Activated CD4-positive, alpha-beta T cell treated with anti-CD3 and anti-CD28 coated beads for 36 hours (primary cell): Measurements from ENCODE around the gene UNC79. TPM values are rescaled to one million over a fixed set of nuclear protein-coding genes. Genes with fewer than 3 reads are reported as not detected.

Experiments used
- ATAC-seq: fragments of 200-7000 bp; cut with Tn5 transposase; one replicate; pipeline ENCODE4 v1.10.0; 2021; ENCODE audit warnings: mild to moderate bottlenecking, moderate library complexity
- CTCF ChIA-PET: fragments of 350-600 bp; sonication (Branson Sonifier 250); formaldehyde crosslinking; loops from one replicate; lab custom pipeline; 2021; ENCODE audit warnings: antibody characterized with exemption; lab: Charles Lee
- POLR2A ChIA-PET: fragments of 350-600 bp; sonication (Branson Sonifier 250); formaldehyde crosslinking; loops from one replicate; lab custom pipeline; 2021; ENCODE audit warnings: antibody characterized with exemption, inconsistent platforms; lab: Charles Lee
- DNase-seq: peaks from one replicate; pipeline ENCODE4 v3.0.0-alpha.2; 2020
- H3K27ac Mint-ChIP-seq: one replicate; pipeline ENCODE4 v1.8.0; 2021; ENCODE audit warnings: mixed read lengths
- H3K27me3 Mint-ChIP-seq: one replicate; pipeline ENCODE4 v1.8.0; 2021; ENCODE audit warnings: mixed read lengths
- H3K36me3 Mint-ChIP-seq: one replicate; pipeline ENCODE4 v1.8.0; 2021; ENCODE audit warnings: low read depth, mixed read lengths
- H3K4me1 Mint-ChIP-seq: one replicate; pipeline ENCODE4 v1.8.0; 2021; ENCODE audit warnings: mixed read lengths
- H3K4me3 Mint-ChIP-seq: one replicate; pipeline ENCODE4 v1.8.0; 2021; ENCODE audit warnings: mild to moderate bottlenecking, moderate library complexity, mixed read lengths
- H3K9me3 Mint-ChIP-seq: one replicate; pipeline ENCODE4 v1.8.0; 2021; ENCODE audit warnings: low read depth, mixed read lengths
- intact Hi-C, 2 experiments: fragments of 100-400 bp; cut with DNase I in 1 of 2; cut with micrococcal nuclease in 1 of 2; formaldehyde crosslinking; loops; one replicate each; pipeline versions ENCODE4 v1.14.2 to v1.15.1; 2022 to 2024; cut with DNase I, micrococcal nuclease
- total RNA-seq, 2 experiments: library from RNA; stranded (reverse); gene quantifications; one replicate each; pipeline ENCODE4 v1.2.3, GENCODE V29; 2021

UNC79 gene
- total RNA-seq, 2 experiments from 2014 or later: 0.02 TPM; not detected in 1

GRCh38 chr14:93720076-93720815, 289.5 kb downstream of the UNC79 start:
- ATAC-seq (no peak), DNase-seq (no peak)
- POLR2A ChIA-PET: no interaction called here
- H3K9me3 Mint-ChIP-seq: peaks cover 2% of the 10 kb centered on the region
- no peaks in the 10 kb centered on the region for H3K27me3 Mint-ChIP-seq
- no peak overlapping the region for H3K27ac Mint-ChIP-seq
- CTCF ChIA-PET: no interaction called here
- H3K4me1 Mint-ChIP-seq: no peaks in the 10 kb centered on the region
- H3K36me3 Mint-ChIP-seq: no peaks in the 10 kb centered on the region
- intact Hi-C loops: no loop called here
- H3K4me3 Mint-ChIP-seq: no peak overlapping the region

GRCh38 chr14:93720981-93721483, 290.3 kb downstream of the UNC79 start:
- intact Hi-C loops: no loop called here
- no peak for DNase-seq
- Mint-ChIP-seq H3K27me3 (no peaks in the 10 kb centered on the region), H3K9me3 (peaks cover 2% of the 10 kb centered on the region), H3K4me1 (no peaks in the 10 kb centered on the region), H3K36me3 (no peaks in the 10 kb centered on the region), H3K27ac (no peak overlapping the region), H3K4me3 (no peak overlapping the region)
- ChIA-PET CTCF (no interaction called here), POLR2A (no interaction called here)
- ATAC-seq: no peak

- POLR2A ChIA-PET: no interaction called here
- Mint-ChIP-seq H3K4me3 (no peak overlapping the region), H3K36me3 (no peaks in the 10 kb centered on the region), H3K4me1 (no peaks in the 10 kb centered on the region), H3K9me3 (peaks cover 2% of the 10 kb centered on the region), H3K27me3 (no peaks in the 10 kb centered on the region), H3K27ac (no peak overlapping the region)
- DNase-seq (no peak), ATAC-seq (no peak)
- CTCF ChIA-PET: no interaction called here
- intact Hi-C loops: no loop called here
Observed at GRCh38 chr14:93723001-93723400, 292.3 kb downstream of the UNC79 start.

GRCh38 chr14:93725002-93725582, 294.4 kb downstream of the UNC79 start:
- Mint-ChIP-seq H3K27ac (no peak overlapping the region), H3K36me3 (no peaks in the 10 kb centered on the region), H3K4me1 (no peaks in the 10 kb centered on the region), H3K27me3 (no peaks in the 10 kb centered on the region), H3K9me3 (peaks cover 2% of the 10 kb centered on the region), H3K4me3 (no peak overlapping the region)
- ATAC-seq (no peak), DNase-seq (no peak)
- intact Hi-C loops: no loop called here
- ChIA-PET CTCF (interaction anchor here (1.2 kb wide), 1 partner anchor 13 kb away, joined by 3 read pairs; no protein-coding TSS in a partner anchor), POLR2A (no interaction called here)

GRCh38 chr14:93725993-93726392, 295.3 kb downstream of the UNC79 start:
- no peaks in the 10 kb centered on the region for H3K4me1 Mint-ChIP-seq
- ATAC-seq (no peak), DNase-seq (no peak)
- H3K36me3 Mint-ChIP-seq: no peaks in the 10 kb centered on the region
- peaks cover 2% of the 10 kb centered on the region for H3K9me3 Mint-ChIP-seq
- no peak overlapping the region for H3K4me3 Mint-ChIP-seq
- ChIA-PET CTCF (no interaction called here), POLR2A (no interaction called here)
- intact Hi-C loops: no loop called here
- H3K27me3 Mint-ChIP-seq: peaks cover 2% of the 10 kb centered on the region
- no peak overlapping the region for H3K27ac Mint-ChIP-seq

- ATAC-seq (no peak), DNase-seq (no peak)
- no peaks in the 10 kb centered on the region for H3K4me1 Mint-ChIP-seq
- no peak overlapping the region for H3K27ac Mint-ChIP-seq
- no peak overlapping the region for H3K4me3 Mint-ChIP-seq
- H3K9me3 Mint-ChIP-seq: no peaks in the 10 kb centered on the region
- ChIA-PET POLR2A (no interaction called here), CTCF (interaction anchor here (0.6 kb wide), 1 partner anchor 14 kb away, joined by 3 read pairs; no protein-coding TSS in a partner anchor)
- intact Hi-C loops: no loop called here
- no peaks in the 10 kb centered on the region for H3K36me3 Mint-ChIP-seq
- peaks cover 2% of the 10 kb centered on the region for H3K27me3 Mint-ChIP-seq
Observed at GRCh38 chr14:93727039-93727740, 296.5 kb downstream of the UNC79 start.

- H3K27me3 Mint-ChIP-seq: peaks cover 2% of the 10 kb centered on the region
- H3K27ac Mint-ChIP-seq: no peak overlapping the region
- no peaks in the 10 kb centered on the region for H3K36me3 Mint-ChIP-seq
- no peaks in the 10 kb centered on the region for H3K4me1 Mint-ChIP-seq
- ChIA-PET CTCF (no interaction called here), POLR2A (no interaction called here)
- DNase-seq (no peak), ATAC-seq (no peak)
- no peaks in the 10 kb centered on the region for H3K9me3 Mint-ChIP-seq
- intact Hi-C loops: no loop called here
- no peak overlapping the region for H3K4me3 Mint-ChIP-seq
Observed at GRCh38 chr14:93727917-93728650, 297.3 kb downstream of the UNC79 start.

- DNase-seq (no peak), ATAC-seq (no peak)
- H3K9me3 Mint-ChIP-seq: no peaks in the 10 kb centered on the region
- ChIA-PET POLR2A (no interaction called here), CTCF (no interaction called here)
- H3K27me3 Mint-ChIP-seq: peaks cover 2% of the 10 kb centered on the region
- H3K27ac Mint-ChIP-seq: no peak overlapping the region
- H3K4me1 Mint-ChIP-seq: no peaks in the 10 kb centered on the region
- no peak overlapping the region for H3K4me3 Mint-ChIP-seq
- intact Hi-C loops: no loop called here
- no peaks in the 10 kb centered on the region for H3K36me3 Mint-ChIP-seq
Observed at GRCh38 chr14:93728651-93729016, 297.9 kb downstream of the UNC79 start.

- ChIA-PET CTCF (interaction anchor here (1.2 kb wide), 1 partner anchor 75 kb away, joined by 3 read pairs; no protein-coding TSS in a partner anchor), POLR2A (no interaction called here)
- no peak overlapping the region for H3K27ac Mint-ChIP-seq
- peaks cover 2% of the 10 kb centered on the region for H3K27me3 Mint-ChIP-seq
- intact Hi-C loops: no loop called here
- H3K36me3 Mint-ChIP-seq: no peaks in the 10 kb centered on the region
- H3K4me1 Mint-ChIP-seq: no peaks in the 10 kb centered on the region
- no peaks in the 10 kb centered on the region for H3K9me3 Mint-ChIP-seq
- no peak overlapping the region for H3K4me3 Mint-ChIP-seq
- DNase-seq: no peak
- ATAC-seq: no peak
Observed at GRCh38 chr14:93729993-93730392, 299.3 kb downstream of the UNC79 start.

GRCh38 chr14:93731753-93732152, 301.0 kb downstream of the UNC79 start:
- Mint-ChIP-seq H3K27me3 (peaks cover 2% of the 10 kb centered on the region), H3K4me1 (no peaks in the 10 kb centered on the region), H3K27ac (no peak overlapping the region), H3K4me3 (no peak overlapping the region), H3K9me3 (no peaks in the 10 kb centered on the region), H3K36me3 (no peaks in the 10 kb centered on the region)
- ATAC-seq (no peak), DNase-seq (no peak)
- ChIA-PET POLR2A (no interaction called here), CTCF (no interaction called here)
- intact Hi-C loops: no loop called here

- CTCF ChIA-PET: no interaction called here
- Mint-ChIP-seq H3K36me3 (no peaks in the 10 kb centered on the region), H3K4me1 (no peaks in the 10 kb centered on the region), H3K27me3 (peaks cover 5% of the 10 kb centered on the region), H3K27ac (no peak overlapping the region), H3K4me3 (no peak overlapping the region), H3K9me3 (no peaks in the 10 kb centered on the region)
- DNase-seq (no peak), ATAC-seq (no peak)
- POLR2A ChIA-PET: no interaction called here
- intact Hi-C loops: no loop called here
Observed at GRCh38 chr14:93732524-93732923, 301.8 kb downstream of the UNC79 start.
